CD4-positive, alpha-beta T cell treated with Interleukin-17A for 4 hours (primary cell): ENCODE results near the gene BACE2.
"Not testable (repeated sequence)": the region's sequence is repeated elsewhere in the genome, so short reads cannot be mapped to it uniquely, and the experiment has no call there.

Experiments
- DNase-seq: peaks from one replicate; pipeline ENCODE4 v3.0.0-alpha.2; 2020; ENCODE audit warnings: mixed read lengths

Gene BACE2

DNA sequence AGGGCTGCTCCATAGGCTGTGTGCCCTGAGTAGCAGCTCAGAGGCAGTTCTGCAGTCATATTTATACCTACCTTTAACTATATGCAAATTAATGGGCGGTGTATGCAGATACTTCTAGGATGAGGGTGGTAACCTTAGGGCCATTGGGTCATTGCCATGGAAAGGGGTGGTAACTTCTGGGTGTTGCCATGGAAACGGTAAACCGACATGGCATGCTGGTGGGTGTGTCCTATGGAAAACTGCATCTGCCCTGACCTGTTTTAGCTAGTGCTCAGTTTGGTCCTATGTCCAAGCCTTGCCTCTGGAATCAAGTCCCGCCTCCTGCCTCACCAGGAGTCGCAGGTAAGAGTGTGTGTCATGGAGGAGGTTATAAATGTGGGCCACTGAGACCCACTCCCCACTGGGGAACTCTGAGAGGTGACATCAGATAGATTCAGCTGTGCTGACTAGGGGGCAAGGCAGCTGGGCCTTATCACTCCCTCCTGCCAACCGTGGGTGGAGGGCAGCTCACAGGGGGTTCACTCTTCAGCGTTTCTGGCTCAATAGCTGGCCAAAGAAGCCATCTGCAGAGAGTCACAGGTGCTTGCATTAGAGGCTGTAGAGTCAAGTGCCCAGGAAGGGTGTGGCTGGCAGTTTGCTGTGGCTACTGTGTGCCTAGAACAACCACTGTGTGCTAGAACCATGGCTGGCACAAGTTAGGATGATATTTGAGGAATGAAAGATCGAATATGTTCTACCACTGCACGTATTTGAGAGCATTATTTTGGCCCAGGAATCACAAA lies 19.0 kb downstream of the BACE2 start:
- no peak for DNase-seq

DNA sequence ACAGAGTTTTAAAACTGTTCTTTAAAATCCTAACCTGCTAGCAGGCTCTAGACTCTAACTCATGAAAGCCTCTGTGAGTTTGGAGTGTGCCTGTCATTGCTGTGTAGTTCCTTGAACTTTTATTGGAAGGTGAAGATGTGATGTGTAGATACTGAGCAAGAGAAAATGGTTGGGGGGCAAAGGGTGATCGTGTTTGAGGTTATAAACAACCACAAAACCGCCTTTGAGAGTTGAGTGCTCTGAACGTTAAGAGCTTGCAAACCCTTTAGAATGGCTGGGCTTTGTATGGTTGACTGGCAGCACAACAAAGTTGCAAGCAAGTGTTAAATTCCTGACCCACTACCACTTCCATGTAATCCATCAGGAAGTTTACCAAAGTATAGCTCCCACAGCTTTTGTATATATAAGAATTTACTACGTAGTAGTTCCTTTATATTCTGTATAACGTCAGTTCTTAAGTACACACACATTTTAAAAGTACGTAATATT lies 19.6 kb downstream of the BACE2 start:
- no peak for DNase-seq

DNA sequence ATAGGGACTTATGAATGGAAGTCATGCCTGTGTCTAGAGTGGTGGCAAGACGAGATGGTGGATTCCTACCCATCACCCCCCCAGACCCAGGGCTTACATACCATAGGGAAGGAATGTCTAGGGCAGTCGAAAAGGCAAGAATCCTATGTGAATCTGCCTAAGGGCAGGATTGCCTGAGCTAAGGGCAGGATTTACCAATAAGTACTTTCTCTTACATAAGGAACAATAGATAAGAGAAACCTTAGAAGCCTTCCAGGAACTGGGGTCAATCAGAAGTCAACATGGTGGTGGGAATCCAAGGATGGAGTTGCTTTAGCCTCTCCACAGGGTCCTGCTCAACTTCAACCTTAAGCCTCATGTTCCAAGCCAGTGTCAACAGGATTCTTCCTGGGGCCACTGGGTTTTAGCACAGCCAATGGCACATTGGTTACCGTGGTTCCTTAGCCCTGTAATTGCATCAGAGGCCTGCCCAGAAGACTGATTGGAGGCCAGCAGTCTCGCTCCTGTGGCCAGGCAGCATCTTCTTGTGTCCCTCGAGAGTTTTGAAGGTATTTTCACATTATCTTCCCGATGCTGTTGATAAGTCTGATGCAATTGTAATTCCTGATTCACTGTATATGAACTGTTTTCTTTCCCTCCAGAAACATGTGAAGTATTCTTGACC lies 20.7 kb downstream of the BACE2 start:
- no peak for DNase-seq

DNA sequence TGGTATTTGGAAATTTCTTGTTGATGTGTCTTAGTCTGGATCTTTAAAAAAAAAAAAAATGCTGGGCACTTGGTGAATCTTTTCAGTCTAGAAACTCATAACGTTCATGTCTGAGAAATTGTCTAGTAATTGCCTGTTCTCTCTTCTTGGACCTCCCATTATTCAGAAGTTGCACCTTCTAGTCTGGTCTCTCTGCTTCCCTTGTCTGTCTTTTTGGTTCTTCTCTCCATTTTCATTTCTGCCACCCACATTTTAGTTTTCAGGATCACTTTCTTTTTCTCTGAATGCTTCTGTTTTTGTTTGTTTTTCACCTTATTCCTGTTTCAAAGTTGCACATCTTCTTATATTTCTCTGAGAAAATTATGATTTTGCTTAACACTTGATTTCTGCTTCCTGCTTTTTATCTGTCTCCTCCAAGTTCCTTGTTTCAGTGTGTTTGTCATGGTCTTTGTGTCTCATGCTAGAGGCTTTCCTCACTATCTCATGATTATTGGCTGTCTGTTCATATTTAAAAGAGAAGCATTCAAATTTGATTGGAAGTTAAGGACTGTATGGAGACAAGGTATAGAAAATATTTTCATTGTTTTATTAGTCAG lies 21.3 kb downstream of the BACE2 start:
- no peak for DNase-seq

DNA sequence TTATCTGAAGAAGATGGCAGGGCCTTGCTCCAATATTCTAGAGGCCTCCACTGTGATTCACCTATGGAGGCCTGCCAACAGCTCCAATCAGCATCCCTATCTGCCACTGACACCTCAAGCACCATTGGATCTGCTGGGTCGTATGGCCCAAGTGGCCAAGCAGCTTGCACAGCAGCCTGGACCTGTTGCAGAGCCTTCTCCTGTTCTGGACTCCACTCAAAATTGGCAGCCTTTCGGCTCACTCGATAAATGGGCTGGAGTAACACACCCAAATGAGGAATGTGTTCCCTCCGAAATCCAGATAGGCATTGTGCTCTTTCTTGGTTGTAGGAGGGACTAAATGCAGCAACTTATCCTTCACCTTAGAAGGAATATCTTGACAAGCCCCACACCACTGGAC lies 24.6 kb downstream of the BACE2 start:
- not testable (repeated sequence) for DNase-seq

DNA sequence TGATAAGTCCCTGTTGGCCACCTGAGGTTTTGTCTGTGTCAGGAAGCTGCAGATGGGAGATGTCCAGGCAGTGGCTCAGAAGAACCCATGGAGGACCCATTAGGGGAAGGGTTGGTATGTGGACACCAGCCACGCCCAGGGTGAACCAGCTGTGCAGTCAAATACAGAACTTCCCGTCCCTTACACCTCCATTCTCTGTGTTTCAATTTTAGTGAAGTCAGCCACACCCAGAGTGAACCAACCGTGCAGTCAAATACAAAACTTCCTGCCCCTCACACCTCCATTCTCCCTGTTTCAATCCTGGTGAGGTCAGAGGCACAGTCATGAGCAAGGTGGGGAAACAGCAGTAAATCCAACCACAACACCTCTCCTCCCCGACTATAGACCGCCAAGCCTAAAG lies 27.4 kb downstream of the BACE2 start:
- DNase-seq: no peak

DNA sequence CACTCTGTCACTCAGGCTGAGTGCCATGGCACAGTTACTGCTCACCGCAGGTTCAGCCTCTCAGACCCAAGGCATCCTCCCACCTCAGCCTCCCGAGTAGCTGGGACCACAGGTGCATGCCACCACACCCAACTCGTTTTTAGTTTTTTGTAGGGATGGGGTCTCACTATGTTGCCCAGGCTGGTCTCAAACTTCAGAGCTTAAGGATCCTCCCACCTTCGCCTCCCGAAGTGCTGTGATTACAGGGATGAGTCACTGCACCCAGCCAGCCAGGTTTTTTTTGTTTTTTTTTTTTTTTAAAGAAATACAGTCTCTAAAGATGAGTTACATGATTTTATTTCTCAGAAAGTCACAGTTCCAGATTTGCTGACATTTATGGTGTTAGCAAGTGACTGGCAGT lies 29.0 kb downstream of the BACE2 start:
- DNase-seq: no peak

DNA sequence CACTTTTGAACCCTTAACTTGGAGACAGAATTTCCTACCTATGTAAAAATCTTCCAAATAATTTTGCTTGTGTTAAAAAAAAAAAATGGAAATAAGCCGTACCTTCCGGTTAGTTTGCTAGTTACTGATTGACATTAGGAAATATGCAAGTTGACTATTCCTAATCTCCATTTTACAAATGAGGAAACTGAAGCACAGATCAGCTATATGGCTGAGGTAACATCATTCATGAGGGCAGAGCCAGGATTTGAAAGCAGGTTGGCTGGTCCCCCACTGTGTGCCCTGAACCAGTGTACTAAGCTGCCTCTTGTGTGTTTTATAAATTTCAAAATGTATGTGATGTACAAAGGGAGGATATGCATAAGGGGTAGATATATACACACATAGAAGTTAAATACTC lies 29.6 kb downstream of the BACE2 start:
- DNase-seq: no peak

DNA sequence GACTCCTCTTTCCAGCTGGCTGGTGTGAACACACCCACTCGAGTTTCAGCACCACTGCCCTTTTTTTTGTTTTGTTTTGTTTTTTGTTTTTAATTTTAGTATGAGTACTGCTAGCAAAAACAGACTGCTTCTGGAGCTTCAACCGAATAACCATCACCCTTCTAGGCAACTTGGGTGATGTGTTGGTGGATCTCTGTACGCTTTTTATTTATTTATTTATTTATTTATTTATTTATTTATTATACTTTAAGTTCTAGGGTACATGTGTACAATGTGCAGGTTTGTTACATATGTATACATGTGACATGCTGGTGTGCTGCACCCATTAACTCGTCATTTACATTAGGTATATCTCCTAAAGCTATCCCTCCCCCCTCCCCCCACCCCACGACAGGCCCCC lies 30.7 kb downstream of the BACE2 start:
- not testable (repeated sequence) for DNase-seq

DNA sequence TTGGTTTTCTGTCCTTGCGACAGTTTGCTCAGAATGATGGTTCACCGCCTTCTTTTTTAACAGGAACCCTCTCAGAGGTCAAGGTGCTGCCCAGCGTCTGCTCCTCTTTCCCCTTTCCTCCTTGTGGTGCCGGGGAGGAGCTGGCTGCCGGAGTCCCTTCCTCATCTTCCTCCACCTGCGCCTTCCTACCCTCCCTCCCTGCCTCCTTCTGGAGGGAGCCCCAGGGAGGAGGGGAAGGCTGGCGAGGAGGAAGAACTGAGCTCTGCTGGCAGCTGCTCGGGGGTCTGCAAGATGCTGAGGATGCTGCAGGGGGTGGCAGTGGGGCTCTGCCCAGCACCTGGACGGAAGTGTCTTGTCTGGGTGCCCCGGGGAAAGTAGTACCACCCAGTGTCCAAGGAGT lies 31.2 kb downstream of the BACE2 start:
- DNase-seq: no peak

DNA sequence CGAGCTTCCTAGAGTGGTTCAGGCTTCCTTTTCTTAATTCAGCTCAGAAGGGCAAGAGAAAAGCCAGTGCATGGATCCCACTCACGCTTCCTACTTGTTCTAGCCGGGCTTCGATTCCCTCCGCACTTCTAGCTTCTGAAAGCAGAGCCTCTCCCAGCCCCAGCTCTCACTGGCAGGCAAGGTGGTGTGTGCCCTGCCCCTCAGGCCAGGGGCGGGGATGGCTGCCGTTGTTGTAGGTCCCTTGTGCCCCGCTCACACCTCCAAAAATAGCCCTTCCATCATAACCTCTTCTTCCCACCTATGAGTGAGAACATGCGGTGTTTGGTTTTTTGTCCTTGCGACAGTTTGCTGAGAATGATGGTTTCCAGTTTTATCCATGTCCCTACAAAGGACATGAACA lies 31.6 kb downstream of the BACE2 start:
- DNase-seq: no peak

DNA sequence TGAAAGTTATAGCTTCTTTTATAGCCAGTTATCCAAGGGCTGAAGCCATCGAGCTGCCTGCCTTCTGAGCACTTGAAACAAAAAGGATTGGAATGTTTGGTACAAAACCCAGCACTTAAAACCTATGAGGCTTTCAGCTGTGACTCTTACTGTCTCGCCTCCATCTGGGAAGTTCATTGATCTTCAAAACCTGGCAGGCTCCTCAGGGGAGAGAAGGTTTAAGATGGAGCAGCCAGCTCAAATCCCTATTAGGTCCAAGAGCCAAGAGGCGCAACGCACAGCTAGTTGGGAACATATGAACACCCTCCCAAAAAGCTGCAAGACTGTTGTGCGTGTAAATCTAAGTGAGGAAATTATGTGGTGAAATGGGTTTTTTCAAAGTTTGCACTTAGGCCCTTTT lies 33.4 kb downstream of the BACE2 start:
- DNase-seq: no peak

DNA sequence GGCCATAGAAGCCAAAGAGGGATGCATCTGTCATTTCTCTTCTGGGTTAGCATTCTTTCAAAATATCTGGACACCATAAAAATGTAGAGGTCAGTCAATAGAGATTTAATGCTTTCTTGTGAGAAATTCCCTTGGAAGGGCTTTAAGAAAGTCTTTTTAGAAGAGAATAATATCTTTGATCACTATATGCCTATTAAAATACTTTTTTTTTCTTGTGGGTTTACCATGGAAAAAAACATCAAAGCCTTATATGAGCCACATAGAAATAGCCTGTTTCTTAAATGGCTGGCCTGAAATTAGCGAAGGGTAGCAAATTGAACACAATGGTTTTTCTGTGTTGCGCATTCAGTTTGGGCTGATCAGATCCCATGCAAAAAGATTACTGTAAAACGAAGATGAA lies 36.8 kb downstream of the BACE2 start:
- DNase-seq: no peak

DNA sequence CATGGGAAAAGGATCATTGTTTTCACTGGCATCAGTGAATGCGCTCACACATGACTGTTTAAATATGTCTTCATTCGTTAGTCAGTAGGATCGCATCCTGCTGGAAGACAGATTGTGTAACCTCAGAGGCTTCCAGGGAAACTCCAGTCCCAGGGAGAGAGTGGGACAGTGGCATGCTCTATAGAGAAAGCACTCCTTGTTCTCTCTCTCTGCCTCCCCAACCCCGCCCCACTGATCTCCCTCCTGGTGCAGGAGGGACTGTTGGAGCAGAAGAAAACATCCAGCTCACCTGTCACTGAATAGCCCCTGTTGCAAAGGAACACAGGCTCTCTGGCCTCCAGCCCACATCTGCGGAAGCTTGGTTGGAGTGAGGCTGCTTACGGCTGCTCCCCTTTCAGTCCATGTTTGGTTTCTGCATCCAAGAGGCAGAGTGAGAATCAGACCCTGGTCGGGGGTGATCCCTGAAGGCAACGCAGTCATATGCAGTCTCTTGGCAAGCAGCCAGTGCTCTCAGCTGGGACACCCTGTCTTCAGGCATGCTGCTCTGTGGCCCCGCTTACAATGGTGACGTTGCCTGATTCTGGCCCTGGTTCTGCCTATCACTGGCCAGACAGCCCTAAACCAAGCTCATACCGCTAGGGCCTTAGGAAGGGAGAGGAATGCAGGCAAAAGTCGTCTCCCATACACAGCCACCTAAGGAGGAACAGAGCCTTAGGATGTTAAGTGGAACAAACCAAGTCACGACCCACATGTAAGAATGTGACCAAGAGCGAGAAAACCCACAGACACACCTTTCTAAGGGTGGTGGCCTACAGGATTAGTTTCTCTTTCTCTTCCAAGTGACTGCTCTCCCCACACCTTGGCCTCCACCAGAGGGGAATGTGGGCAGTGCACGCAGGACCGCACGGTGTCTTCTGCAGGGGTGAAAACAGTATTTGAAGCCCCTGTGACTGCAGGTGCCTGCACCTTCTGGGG lies 39.7 kb downstream of the BACE2 start:
- DNase-seq: no peak

DNA sequence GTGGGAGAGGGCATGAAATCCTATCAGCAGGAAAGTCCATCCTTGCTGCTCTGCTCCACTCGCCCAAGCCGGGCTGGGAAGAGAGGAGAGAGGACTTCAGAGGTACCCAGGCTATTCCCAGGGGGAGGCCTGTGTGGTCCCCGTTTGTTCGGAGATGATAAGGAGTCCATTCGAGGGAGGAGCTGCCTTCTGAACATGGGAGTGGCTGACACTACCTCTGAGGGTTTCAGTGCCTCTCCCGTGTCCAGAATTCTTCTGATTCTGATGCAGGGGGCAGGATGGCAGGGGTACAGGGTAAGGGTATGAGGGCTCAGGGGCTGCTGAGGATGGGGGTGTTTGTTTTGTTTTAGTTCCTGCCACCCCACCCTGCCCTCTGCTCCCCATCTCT lies 40.4 kb downstream of the BACE2 start:
- no peak for DNase-seq

DNA sequence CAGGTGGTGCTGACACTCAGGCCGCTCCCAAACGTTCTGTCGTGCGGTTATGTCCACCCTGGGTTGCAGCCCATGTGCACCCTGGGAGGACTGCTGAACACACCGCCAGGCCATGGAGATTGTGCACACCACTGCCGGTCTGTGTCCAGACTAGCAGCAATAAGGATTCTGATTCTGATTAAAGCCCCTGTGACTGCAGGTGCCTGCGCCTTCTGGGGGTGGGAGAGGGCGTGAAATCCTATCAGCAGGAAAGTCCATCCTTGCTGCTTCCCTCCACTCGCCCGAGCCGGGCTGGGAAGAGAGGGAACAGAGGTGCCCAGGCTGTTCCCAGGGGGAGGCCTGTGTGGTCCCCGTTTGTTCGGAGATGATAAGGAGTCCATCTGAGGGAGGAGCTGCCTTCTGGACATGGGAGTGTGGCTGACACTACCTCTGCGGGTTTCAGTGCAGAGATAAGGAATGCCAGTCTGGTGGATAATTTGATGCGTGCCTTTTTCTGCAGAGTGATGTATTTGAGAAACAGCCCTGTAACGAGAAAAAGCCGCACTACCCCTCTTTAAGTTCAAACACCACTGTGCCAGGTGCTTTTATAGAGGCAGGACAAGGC lies 41.2 kb downstream of the BACE2 start:
- no peak for DNase-seq

DNA sequence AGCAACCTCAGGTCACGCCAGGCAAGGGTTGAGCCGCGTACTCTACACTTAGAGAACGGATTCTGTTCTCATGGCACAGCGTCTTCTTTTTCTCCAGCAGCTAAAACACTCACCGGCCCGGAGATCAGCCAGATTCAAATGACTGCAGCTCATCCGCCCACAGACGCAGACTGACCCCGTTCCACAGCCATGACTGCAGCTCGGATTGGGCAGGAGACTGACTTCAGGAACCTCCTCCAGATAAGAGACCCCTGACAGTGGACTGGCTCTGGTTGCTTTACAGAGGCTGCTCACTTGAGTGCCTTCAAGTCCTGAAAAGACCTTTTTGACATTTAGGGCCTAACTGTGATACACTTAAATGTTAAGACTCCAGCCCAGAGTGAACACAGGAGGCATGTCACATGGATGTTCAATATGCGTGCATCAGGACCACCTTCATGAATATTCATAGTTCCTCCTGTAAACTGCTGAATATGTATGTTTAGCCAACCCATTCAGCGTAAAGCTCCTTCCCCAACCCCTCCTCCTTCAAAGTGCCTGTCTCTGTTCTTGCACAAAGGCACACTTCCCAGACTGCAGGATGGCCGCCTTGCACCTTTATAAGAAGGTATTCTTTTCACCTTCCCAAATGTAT lies 42.6 kb downstream of the BACE2 start:
- DNase-seq: no peak

DNA sequence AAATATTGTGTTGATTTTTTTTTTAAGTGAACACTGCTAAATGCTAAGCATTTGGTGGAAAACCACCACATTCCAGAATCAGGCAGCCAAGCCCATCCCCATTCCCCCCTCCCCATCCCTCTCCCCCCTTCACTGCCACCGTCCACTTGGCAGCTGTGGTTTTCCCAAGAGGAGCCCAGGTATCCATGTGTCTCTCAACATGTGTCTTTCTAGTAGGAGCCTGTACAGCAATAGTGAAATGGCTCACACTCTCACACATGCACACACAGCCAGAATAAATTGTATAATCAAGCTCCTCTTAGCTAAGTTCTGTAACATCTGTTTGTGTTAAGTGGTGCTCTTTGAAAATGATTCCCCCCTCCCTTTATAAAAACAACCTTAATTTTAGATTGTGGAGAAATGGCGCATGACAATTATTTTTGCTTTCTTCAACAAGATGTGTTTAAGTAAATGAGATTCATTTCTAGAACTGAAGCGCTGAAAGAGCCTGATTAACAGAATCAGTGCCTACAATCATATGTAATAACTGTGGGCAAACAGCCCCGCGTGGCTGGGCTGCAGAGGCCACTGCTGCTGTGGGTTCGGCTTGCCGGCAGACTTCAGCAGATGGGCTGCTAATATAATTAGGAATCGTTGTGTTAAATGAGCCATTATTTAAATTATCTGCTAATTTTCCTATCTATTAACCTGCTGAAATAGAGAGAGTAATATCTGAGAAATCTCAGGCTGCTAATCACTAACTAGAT lies 43.3 kb downstream of the BACE2 start:
- no peak for DNase-seq

DNA sequence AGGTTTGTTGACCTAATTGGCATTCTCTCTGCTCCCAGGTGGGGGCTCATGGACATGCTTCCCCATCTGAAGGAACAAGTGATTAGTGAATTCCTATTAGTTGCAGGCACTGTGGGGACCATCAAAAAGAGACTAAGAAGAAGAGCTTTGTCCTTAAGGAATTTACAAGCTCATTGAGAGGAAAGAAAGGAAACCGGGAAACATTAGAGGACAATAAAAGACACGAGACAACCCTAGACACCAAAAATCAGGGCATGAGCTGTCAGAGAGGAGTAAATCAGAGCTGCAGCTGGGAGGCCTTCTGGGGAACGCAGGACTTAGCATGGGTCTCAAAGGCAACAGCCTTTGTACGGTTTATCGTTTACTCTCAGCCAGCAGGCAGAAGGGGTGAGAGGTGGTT lies 45.1 kb downstream of the BACE2 start:
- no peak for DNase-seq

DNA sequence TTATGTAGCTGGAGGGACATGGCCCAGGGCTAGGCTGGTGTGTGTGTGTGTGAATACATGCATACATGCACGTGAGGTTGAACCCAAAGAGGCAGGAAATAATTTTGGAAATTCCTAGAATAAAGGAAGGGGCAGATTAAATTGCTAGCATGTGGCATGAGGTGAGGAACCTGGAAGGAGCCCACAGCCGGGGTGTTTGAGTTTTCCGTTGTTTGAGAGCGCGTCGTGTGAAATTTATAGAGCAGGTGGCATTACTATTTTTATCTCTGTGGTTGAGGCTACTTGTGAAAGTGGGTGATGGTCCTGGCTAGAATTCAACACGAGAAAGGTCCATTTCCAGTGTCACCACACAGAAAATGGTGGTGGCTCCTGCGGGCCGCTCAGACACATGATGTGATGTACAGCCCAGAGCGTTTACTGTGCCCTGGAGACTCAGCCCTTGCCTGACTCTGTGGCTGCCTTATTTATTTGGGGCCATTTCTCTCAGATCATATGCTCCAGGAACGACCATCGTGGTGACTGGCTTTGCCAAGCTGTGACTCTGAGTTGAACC lies 48.0 kb downstream of the BACE2 start:
- no peak for DNase-seq

DNA sequence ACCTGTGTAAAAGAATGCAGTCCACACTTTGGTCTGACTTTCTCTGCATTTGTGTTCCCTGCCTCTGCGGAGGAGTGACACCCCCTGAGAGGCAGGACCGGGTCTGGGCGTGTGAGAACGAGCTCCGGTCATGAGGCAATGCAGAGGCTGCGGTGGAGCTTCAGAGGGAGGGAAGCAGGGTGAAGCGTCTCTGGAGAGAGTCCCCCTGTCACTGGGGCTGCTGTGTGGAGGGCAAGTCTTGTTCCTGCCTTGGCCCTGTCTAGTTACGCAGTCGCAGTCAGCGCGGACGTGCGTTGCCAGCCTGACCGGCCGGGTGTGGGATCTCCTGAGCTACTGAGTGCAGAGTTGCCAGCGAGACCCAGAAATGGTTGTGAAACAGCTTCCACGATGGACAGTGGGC lies 48.5 kb downstream of the BACE2 start:
- no peak for DNase-seq
